ENCODE results near the gene PFAS.

PFAS gene

DNA sequence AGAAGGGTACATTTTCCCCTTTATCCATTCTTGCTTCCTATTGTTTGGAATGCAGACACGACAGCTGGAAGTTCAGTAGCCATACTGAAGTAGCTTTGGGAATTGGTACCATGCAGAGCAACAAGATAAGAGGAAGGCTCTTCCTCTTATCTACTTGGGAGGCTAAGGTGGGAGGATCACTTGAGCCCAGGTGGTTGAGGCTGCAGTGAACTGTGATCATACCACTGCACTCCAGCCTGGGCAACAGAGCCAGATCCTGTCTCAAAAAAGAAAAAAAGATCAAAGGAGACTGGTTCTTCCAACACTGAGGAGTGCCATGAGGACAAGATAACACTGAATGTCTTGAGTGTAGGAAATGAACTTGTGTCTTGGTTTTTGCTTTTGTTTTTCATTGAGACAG lies 23.3 kb downstream of the PFAS start:
- H3K27ac ChIP-seq, result no peak overlapping the region
- TF ChIP-seq CTCF (IDR thresholded peaks at IDR 0.05) (no peak), ZFX (IDR thresholded peaks at IDR 0.05; ENCODE audit: borderline replicate concordance) (no peak)

DNA sequence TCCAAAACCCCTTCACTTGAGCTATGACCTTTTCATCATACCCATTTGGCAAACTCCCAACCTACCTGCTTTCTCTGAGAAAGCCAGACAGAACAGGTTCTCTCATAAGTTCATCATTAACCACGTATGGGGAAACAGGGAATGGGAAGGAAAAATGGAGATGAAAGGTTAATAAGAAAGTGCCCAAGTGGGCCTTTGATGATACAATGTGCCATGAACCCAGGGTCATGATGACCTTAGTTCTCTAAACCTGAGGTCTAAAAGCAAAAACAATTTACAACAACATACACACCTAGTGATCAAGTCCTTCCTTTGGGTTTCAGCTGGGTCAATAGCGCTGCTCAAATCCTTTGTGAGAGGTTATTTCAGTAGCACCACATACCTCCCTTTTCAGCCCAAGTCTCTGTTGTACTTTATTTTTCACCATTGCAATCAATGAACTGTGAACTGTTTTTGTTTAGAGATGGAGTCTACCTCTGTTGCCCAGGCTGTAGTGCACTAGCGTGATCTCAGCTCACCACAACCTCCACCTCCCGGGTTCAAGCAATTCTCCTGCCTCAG lies 24.9 kb downstream of the PFAS start:
- TF ChIP-seq ZFX (IDR thresholded peaks at IDR 0.05; ENCODE audit: borderline replicate concordance) (no peak), CTCF (IDR thresholded peaks at IDR 0.05) (no peak)
- H3K27ac ChIP-seq, result no peak overlapping the region

DNA sequence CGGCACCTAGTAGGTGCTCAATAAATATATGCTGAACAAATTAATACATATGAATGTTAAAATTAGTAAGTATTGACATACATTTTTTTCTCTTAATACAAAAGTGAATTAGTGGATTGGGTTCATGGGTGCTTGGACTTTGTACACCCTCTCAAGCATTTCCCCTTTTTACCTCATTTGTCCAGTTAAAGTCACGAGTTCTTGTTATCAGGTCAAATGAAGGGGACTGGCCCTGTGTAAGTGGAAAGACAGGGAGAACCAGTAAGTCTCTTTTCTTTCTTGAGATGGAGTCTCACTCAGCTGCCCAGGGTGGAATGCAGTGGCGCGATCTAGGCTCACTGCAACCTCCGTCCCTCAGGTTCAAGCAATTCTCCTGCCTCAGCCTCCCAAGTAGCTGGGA lies 25.7 kb downstream of the PFAS start:
- TF ChIP-seq ZFX (IDR thresholded peaks at IDR 0.05; ENCODE audit: borderline replicate concordance), result no peak
- TF ChIP-seq CTCF (IDR thresholded peaks at IDR 0.05), result no peak
- no peak overlapping the region for H3K27ac ChIP-seq

- H3K27ac ChIP-seq, result no peak overlapping the region
- TF ChIP-seq CTCF (IDR thresholded peaks at IDR 0.05) (no peak), ZFX (IDR thresholded peaks at IDR 0.05; ENCODE audit: borderline replicate concordance) (no peak)
Observed at GRCh38 chr17:8275421-8276290, 26.6 kb downstream of the PFAS start.

- no peak overlapping the region for H3K27ac ChIP-seq
- TF ChIP-seq CTCF (IDR thresholded peaks at IDR 0.05), result no peak
- TF ChIP-seq ZFX (IDR thresholded peaks at IDR 0.05; ENCODE audit: borderline replicate concordance), result no peak
Observed at GRCh38 chr17:8277317-8277716, 28.2 kb downstream of the PFAS start.

DNA sequence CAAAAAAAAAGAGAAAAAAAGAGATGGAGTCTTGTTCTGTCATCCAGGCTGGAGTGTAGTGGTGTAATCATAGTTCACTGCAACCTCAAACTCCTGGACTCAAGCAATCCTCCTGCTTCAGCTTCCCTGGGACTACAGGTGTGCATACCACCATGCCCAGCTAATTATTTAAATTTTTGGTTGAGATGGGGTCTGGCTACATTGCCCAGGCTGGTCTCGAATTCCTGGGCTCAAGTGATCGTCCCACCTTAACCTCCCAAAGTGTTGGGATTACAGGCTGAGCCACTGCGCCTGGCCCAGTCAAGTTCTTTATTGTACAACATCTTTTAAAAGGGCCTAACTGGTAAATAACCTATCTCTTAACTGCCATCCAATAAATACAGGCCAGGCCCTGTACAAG lies 33.3 kb downstream of the PFAS start:
- no peak overlapping the region for H3K27ac ChIP-seq
- TF ChIP-seq ZFX (IDR thresholded peaks at IDR 0.05; ENCODE audit: borderline replicate concordance) (no peak), CTCF (IDR thresholded peaks at IDR 0.05) (no peak)

DNA sequence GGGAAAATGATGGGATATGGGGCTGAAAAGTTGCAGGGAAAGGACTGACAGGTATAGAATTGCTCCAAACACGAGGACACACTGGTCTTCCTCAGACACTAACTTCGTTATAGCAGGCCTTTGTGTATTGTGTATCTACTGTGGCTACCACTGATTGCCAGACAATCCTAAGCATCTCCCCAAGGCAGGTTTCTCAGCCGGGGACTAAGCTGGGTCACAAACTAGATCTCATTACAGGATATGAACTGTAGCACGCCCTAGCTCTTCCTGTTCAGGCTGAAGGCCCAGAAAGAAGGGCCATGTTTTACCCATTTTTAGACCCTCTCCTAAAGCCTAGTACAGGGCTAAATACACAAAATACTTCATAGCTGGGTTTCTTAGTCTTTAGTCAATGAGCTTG lies 34.3 kb downstream of the PFAS start:
- no peak overlapping the region for H3K27ac ChIP-seq
- no peak for TF ChIP-seq CTCF (IDR thresholded peaks at IDR 0.05)
- TF ChIP-seq ZFX (IDR thresholded peaks at IDR 0.05; ENCODE audit: borderline replicate concordance), result no peak

All from 22Rv1 (cell line).